HUES48 (cell line): Measurements from ENCODE around the gene UBE2R2.
"Not testable (repeated sequence)": the region's sequence is repeated elsewhere in the genome, so short reads cannot be mapped to it uniquely, and the experiment has no call there.

Experiments used
- H3K27ac ChIP-seq: one replicate; pipeline ENCODE4 v1.7.0; 2013; ENCODE audit warnings: low read depth, low read length, inconsistent platforms
- H3K27me3 ChIP-seq: 2 replicates; pipeline ENCODE4 v1.6.1; 2013; ENCODE audit warnings: mild to moderate bottlenecking, low read length; ENCODE audit not compliant: control insufficient read depth, insufficient read depth
- H3K36me3 ChIP-seq: 2 replicates; pipeline ENCODE4 v1.6.1; 2013; ENCODE audit warnings: low read length; ENCODE audit not compliant: control insufficient read depth, insufficient read depth
- H3K4me1 ChIP-seq: 2 replicates; pipeline ENCODE4 v1.6.1; 2013; ENCODE audit warnings: mild to moderate bottlenecking, low read length; ENCODE audit not compliant: control insufficient read depth, insufficient read depth
- H3K4me3 ChIP-seq: 2 replicates; pipeline ENCODE4 v1.5.1; 2013; ENCODE audit warnings: mild to moderate bottlenecking, low read depth, low read length
- H3K9ac ChIP-seq: 2 replicates; pipeline ENCODE4 v1.6.1; 2013; ENCODE audit warnings: mild to moderate bottlenecking, low read depth, low read length, moderate library complexity
- H3K9me3 ChIP-seq: 2 replicates; pipeline ENCODE4 v1.6.1; 2013; ENCODE audit warnings: low read length; ENCODE audit not compliant: control insufficient read depth, insufficient read depth

UBE2R2 gene

DNA sequence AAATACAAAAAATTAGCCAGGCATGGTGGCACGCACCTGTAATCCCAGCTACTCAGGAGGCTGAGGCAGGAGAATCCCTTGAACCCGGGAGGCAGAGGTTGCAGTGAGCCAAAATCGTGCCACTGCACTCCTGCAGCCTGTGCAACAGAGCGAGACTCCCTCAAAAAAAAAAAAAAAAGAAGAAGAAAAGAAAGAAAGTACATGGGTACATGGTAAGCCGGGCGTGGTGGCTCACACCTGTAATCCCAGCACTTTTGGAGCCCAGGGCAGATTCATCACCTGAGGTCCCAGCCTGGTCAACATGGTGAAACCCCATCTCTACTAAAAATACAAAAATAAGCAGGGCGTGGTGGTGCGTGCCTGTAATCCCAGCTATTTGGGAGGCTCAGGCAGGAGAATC, 46.1 kb downstream of the UBE2R2 start:
- H3K9ac ChIP-seq, H3K9me3 ChIP-seq, H3K4me3 ChIP-seq, H3K36me3 ChIP-seq, H3K4me1 ChIP-seq, H3K27me3 ChIP-seq, H3K27ac ChIP-seq: not testable (repeated sequence)

DNA sequence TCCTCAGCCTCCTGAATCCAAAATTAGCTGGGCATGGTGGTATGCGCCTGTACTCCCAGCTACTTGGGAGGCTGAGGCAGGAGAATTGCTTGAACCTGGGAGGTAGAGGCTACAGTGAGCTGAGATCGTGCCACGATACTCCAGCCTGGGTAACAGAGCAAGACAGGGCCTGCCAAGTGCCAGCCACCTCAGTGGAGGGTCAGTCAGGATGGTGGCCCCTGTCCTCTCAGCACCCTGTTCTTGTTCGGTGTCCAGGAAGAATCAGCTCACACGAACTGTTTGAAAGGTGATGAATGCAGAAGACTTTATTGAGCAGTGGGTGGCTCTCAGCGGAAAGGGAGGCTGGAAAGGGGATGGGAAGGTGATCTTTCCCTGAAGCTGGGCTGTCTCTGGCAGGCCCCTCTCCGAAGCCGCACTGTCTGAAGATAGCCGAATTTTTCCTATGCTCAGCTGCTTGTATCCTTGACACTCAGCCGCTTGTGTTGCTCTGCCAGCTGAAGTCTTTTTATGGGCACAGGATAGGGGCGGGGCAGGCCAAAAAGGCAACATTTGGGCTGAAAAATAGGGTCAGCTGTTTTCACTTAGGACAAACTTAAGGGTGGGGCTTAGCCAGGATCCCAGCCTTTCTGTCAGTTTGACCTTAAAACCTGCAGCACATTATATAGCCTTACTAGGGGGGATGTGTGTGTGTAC, 50.9 kb downstream of the UBE2R2 start:
- Histone ChIP-seq H3K27me3 (no peaks in the 10 kb centered on the region), H3K9me3 (no peaks in the 10 kb centered on the region), H3K27ac (no peak overlapping the region), H3K36me3 (no peaks in the 10 kb centered on the region), H3K9ac (no peak overlapping the region), H3K4me1 (no peaks in the 10 kb centered on the region), H3K4me3 (no peak overlapping the region)

DNA sequence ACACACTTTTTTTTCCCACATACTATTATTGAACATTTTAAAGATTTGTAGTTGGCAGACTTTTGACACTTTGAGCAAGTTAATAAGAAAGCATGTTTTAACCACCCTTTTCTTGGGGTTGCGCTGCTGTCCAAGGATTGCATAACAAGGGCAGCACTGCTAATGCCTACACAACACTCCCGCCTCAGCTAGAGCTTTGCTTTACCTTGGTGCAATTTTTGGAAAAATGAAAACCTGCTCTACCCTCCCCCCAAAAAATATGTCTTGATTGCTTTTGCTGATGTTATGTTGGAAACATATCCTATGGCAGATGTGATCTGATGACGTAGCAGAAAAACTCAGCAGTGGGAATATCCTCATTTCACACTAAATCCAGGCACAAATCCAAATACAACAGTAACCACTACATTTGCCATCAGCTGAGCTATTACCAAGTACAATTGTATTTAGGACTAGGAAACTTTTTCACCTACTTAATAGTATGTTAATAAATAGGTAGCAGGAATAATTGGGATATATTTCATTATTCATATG, 51.5 kb downstream of the UBE2R2 start:
- Histone ChIP-seq H3K4me1 (no peaks in the 10 kb centered on the region), H3K36me3 (no peaks in the 10 kb centered on the region), H3K27ac (no peak overlapping the region), H3K4me3 (no peak overlapping the region), H3K9me3 (no peaks in the 10 kb centered on the region), H3K9ac (no peak overlapping the region), H3K27me3 (no peaks in the 10 kb centered on the region)

DNA sequence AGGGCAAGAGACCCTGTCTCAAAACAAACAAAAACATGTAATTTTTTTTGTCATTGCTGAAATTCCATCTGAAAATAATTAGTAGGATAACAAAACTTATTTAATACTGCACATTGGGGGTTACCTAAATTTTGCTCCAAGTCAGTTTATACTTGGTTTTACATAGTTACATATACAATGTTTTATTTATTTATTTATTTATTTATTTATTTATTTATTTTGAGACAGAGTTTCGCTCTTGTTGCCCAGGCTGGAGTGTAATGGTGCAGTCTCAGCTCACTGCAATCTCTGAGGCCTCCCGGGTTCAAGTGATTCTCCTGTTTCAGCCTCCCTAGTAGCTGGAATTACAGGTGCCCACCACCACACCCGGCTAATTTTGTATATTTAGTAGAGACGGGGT, 52.3 kb downstream of the UBE2R2 start:
- not testable (repeated sequence) for H3K9me3 ChIP-seq, H3K27ac ChIP-seq

DNA sequence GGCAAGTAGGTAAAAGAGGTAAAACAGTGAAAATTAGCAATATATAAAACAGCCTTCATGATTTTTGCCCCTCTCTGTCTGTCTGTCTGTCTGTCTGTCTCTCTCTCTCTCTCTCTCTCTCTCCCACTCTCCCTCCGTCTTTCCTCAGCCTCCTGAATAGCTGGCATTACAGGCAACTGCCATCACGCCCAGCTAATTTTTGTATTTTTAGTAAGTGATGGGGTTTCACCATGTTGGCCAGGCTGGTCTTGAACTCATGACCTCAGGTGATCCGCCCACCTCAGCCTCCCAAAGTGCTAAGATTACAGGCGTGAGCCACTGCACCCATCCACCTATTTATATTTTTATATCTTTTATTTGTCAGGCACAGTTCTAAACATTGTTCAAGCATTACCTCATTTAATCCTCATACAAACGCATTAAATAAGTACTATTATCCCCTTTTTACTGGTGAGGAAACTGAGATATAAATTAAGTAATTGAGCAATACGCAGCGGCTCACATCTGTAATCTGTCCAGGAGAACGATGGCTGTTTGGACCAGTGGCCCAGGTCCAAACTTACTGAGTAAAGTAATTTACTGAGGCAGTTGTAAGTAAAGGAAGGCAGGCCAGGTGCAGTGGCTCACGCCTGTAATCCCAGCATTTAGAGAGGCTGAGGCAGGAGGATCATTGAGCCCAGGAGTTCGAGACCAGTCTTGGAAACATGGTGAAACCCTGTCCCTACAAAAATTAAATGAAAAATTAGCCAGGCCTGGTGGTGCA, 60.9 kb downstream of the UBE2R2 start:
- Histone ChIP-seq H3K9ac (no peak overlapping the region), H3K27ac (no peak overlapping the region), H3K4me1 (peaks cover 5% of the 10 kb centered on the region; the same call in 1 of the 2 replicates), H3K36me3 (no peaks in the 10 kb centered on the region), H3K4me3 (no peak overlapping the region), H3K27me3 (no peaks in the 10 kb centered on the region), H3K9me3 (no peaks in the 10 kb centered on the region)

More for the DNA sequence above, 52.3 kb downstream of the UBE2R2 start:
- H3K9ac ChIP-seq, H3K4me1 ChIP-seq, H3K36me3 ChIP-seq, H3K4me3 ChIP-seq, H3K27me3 ChIP-seq: not testable (repeated sequence)

DNA sequence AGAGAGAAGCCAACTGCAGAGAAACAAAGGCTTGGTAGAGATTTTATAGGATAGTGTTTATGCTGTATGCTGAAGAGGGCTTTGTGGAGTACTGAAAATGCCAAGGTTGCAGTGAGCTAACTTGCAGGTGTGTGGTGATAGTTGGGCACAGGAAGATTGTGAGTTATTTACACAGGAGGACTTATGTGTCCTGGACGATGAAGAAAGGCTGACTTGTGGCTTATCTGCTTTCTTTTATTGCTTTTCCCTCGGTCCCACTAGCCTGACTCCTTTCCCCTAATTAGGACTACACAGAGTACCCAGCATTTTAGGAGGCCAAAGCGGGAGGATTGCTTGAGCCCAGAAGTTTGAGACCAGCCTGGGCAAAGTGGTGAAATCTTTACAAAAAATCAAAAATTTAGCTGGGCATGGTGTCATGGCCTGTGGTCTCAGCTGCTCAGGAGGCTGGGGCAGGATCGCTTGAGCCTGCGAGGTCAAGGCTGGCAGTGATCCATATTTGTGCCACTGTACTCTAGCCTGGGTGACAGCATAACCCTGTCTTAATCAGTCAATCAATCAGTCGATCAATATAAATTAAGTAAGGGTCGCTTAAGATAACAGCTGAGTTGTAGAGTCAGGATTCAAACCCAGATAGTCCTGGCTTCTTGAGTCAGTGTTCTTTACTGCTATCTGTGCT, 61.9 kb downstream of the UBE2R2 start:
- Histone ChIP-seq H3K4me1 (peaks cover 7% of the 10 kb centered on the region; the same call in 1 of the 2 replicates), H3K27ac (no peak overlapping the region), H3K9me3 (no peaks in the 10 kb centered on the region), H3K9ac (no peak overlapping the region), H3K27me3 (no peaks in the 10 kb centered on the region), H3K36me3 (no peaks in the 10 kb centered on the region), H3K4me3 (no peak overlapping the region)

DNA sequence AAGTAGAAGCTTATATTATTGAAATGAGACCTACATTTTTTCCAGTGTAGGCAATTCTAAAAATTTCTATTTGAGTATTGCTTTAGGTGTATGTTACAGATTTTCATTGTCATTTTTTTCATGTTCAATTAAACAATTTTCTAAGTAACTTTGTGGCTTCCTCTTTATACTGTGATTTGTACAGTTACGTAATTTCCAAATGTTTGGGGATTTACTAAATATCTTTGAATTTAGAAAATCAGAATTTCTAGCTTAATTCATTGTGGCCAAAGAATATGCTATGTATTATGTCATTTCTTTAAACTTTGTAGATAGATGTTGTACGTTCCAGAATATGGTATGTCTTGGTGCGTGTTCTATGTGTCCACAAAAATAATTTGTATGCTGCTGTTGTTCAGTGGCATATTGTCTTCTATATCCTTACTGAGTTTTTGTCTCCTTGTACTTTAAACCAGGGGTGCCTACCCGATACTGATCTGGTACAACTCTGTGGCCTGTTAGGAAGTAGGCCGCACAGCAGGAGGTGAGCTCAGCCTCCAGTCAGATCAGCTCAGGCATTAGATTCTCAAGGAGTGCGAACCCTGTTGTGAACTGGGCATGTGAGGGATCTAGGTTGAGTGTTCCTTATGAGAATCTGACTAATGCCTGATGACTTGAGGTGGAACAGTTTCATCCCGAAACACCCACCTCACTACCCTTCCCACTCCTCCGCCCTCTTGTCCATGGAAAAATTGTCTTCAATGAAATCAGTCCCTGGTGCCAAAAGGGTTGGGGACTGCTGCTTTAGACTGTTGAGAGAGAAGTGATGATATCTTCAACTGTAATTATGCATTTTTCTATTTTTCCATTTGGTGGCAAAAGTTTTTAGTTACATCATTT, 63.5 kb downstream of the UBE2R2 start:
- H3K4me1 ChIP-seq, result peaks cover 18% of the 10 kb centered on the region; the same call in 1 of the 2 replicates
- H3K9ac ChIP-seq, result no peak overlapping the region
- H3K36me3 ChIP-seq, result no peaks in the 10 kb centered on the region
- H3K27me3 ChIP-seq, result no peaks in the 10 kb centered on the region
- H3K4me3 ChIP-seq, result no peak overlapping the region
- H3K9me3 ChIP-seq, result no peaks in the 10 kb centered on the region
- no peak overlapping the region for H3K27ac ChIP-seq

DNA sequence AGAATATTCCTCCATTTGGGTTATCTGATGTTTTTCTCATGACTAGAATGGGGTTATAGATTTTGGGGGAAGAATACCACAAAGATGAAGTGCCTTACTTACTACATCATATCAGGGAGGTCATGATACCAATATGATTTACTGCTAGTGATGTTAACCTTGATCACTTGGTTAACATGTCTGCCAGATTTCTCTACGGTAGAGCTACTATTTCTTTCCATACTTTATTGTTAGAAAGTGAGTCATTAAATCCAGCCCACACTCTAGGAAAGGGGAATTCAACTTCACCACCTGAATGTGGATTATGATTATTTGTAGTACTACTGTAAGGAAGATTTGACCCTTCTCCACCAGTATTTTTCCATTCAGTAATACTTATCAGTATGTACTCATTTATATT, 64.7 kb downstream of the UBE2R2 start:
- no peaks in the 10 kb centered on the region for H3K27me3 ChIP-seq
- H3K4me1 ChIP-seq, result peaks cover 18% of the 10 kb centered on the region; the same call in 1 of the 2 replicates
- no peaks in the 10 kb centered on the region for H3K36me3 ChIP-seq
- H3K9me3 ChIP-seq, result no peaks in the 10 kb centered on the region
- H3K4me3 ChIP-seq, result no peak overlapping the region
- H3K9ac ChIP-seq, result no peak overlapping the region
- H3K27ac ChIP-seq, result no peak overlapping the region

DNA sequence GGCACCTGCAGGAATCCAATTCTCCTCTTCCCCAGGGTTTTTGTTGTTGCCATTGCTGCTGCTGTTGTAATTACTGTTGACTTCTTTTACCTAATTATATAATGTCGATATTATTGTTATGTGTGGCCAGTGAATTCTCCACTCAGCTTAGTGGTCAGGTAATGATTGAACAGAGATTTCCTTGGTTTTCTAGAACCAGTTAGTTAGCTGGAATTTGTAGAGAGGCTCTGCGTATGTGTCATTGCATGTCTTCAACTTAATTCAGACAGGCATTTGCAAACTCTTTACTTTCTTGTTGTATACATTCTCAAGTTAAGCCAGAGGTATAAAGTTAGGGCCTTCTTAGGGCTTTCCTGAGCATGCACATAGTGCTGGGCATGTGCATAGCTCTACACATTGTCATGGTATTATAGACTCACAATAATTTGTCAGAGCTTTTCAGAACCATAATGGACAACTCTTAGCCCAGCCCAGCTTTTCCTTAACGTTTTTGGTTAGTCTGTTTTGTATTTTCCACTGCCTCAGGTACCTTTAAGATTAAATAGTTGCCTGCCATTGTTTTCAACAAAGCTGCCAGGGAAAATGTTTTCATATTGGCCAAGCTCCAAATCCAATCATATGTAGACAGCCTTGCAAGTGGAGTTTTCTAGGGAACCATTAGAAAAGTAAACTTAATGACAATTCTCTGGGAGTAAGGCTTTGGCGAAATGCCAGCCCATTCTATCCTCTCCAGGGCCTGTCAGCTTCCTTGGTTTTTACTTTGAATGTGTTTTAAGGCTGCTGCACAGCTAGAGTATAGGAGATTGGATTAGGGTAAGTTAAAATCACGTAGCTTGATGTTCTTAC, 68.1 kb downstream of the UBE2R2 start:
- no peaks in the 10 kb centered on the region for H3K27me3 ChIP-seq
- peaks cover 8% of the 10 kb centered on the region; the same call in 1 of the 2 replicates for H3K36me3 ChIP-seq
- H3K27ac ChIP-seq, result no peak overlapping the region
- H3K9ac ChIP-seq, result no peak overlapping the region
- H3K4me1 ChIP-seq, result peaks cover 18% of the 10 kb centered on the region; the same call in 1 of the 2 replicates
- no peak overlapping the region for H3K4me3 ChIP-seq
- no peaks in the 10 kb centered on the region for H3K9me3 ChIP-seq

DNA sequence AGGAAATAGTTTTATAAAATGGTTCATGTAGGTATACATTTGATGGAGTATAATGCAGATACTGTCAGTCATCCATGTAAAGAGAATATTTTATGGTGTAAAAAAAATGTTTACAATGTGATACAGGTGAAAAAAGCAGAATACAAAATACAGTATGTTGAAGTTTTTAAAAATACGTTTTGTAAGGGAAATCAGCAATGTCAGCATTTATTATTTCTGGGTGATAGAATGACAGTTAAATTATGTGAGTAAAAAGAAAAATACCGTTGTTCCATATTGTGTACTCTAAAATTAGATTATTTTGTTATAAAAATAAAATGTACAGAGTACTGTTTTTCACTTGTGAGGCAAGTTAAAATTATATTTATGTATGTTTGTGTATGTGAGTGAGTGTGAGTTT, 69.0 kb downstream of the UBE2R2 start:
- H3K4me3 ChIP-seq, result no peak overlapping the region
- no peaks in the 10 kb centered on the region for H3K9me3 ChIP-seq
- no peaks in the 10 kb centered on the region for H3K27me3 ChIP-seq
- H3K27ac ChIP-seq, result no peak overlapping the region
- peaks cover 13% of the 10 kb centered on the region; the same call in 1 of the 2 replicates for H3K4me1 ChIP-seq
- H3K36me3 ChIP-seq, result peaks cover 8% of the 10 kb centered on the region; the same call in 1 of the 2 replicates
- no peak overlapping the region for H3K9ac ChIP-seq
